SU-DHL-6 (cell line): ENCODE measurements around the gene FHOD3.

ENCODE experiments used
- H2AFZ ChIP-seq: fragments of 200-600 bp; sonication (generic); 2 replicates; pipeline ENCODE4 v1.6.1; 2014; ENCODE audit warnings: low read depth, mild to moderate bottlenecking, moderate library complexity, mixed read lengths, antibody characterized with exemption, low read length; ENCODE audit not compliant: severe bottlenecking
- H3F3A ChIP-seq: fragments of 200-600 bp; shearing (Covaris generic); 2 replicates; pipeline ENCODE4 v1.6.0; 2016; ENCODE audit warnings: antibody characterized with exemption, mild to moderate bottlenecking; ENCODE audit not compliant: insufficient read depth
- H3K27ac ChIP-seq: fragments of 200-600 bp; sonication (generic); 2 replicates; pipeline ENCODE4 v1.5.1; 2016; ENCODE audit warnings: low read depth, mild to moderate bottlenecking, low read length, moderate library complexity, mixed read lengths
- H3K27me3 ChIP-seq: fragments of 200-600 bp; sonication (generic), shearing (Covaris generic); 2 replicates; pipeline ENCODE4 v1.6.0; 2014; ENCODE audit warnings: mild to moderate bottlenecking, low read length
- H3K36me3 ChIP-seq: fragments of 200-600 bp; sonication (generic); 2 replicates; pipeline ENCODE4 v1.6.1; 2014; ENCODE audit warnings: mild to moderate bottlenecking, low read length, mixed read lengths
- H3K4me2 ChIP-seq: fragments of 300-600, 200-600 bp; shearing (Covaris generic), sonication (generic); 2 replicates; pipeline ENCODE4 v1.6.0; 2014; ENCODE audit warnings: low read length, low read depth, mild to moderate bottlenecking; ENCODE audit not compliant: poor library complexity, severe bottlenecking
- H3K4me3 ChIP-seq: fragments of 200-600 bp; sonication (generic); 2 replicates; pipeline ENCODE4 v1.5.1; 2014; ENCODE audit warnings: antibody characterized with exemption, low read length, mild to moderate bottlenecking, mixed read lengths; ENCODE audit not compliant: insufficient read depth, poor library complexity, severe bottlenecking
- H3K79me2 ChIP-seq: fragments of 200-600 bp; sonication (generic); 2 replicates; pipeline ENCODE4 v1.6.1; 2014; ENCODE audit warnings: mild to moderate bottlenecking, low read length, moderate library complexity; ENCODE audit not compliant: insufficient read depth
- H3K9ac ChIP-seq: fragments of 200-600 bp; sonication (generic); 2 replicates; pipeline ENCODE4 v1.7.0; 2014; ENCODE audit warnings: mild to moderate bottlenecking, low read length
- H3K9me2 ChIP-seq: fragments of 200-600 bp; sonication (generic); replicated peaks from 2 replicates; pipeline ENCODE4 v1.6.1; 2014; ENCODE audit warnings: low read length; ENCODE audit not compliant: insufficient read depth
- H3K9me3 ChIP-seq: fragments of 200-600 bp; sonication (generic); 2 replicates; pipeline ENCODE4 v1.6.1; 2014; ENCODE audit warnings: low read length, mixed read lengths; ENCODE audit not compliant: insufficient read depth
- H4K20me1 ChIP-seq: fragments of 200-600 bp; sonication (generic); 2 replicates; pipeline ENCODE4 v1.6.1; 2014; ENCODE audit warnings: low read depth, mild to moderate bottlenecking, antibody characterized with exemption, low read length, moderate library complexity, mixed read lengths
- EZH2phosphoT487 ChIP-seq: fragments of 200-600 bp; sonication (generic), shearing (Covaris generic); conservative IDR thresholded peaks from 2 replicates; pipeline ENCODE4 v1.6.1; 2018; ENCODE audit warnings: mild to moderate bottlenecking, antibody characterized with exemption, low read length, moderate library complexity, mixed read lengths
- TF ChIP-seq, protein P1 (sequence below): fragments of 200-600 bp; sonication (generic); IDR thresholded peaks from one replicate; pipeline ENCODE4 v1.5.1; 2017; ENCODE audit warnings: antibody characterized with exemption, mild to moderate bottlenecking, low read length, moderate library complexity; ENCODE audit not compliant: insufficient read depth, poor library complexity, severe bottlenecking

The FHOD3 gene

DNA sequence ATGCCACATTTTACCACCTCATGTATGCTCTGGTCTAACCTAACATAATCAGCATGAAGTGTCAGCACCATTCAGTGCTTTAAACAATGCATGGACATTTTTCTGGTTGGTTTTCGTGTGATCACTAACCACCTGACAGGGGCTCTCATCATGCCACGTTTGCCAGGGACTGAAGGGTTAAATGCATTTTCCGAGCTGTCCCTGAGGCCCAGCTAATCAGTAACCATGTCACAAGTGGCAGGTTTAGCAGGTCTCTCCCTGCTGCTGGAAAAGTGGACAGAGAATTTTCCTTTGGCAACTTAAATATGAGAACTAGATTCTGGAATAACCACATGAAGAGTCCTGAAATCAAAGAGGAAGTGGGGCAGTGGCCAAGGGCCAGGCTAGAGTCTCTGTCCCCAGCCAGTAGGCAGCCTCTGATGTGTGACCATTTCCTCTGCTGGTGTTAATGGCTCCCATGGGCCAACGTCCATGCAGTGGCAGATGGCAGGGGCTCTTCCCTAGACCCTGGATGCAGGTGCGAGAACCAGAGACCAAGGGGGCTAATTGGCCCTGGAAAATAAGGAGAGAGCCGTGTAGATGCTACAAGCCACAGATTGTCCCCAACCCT is 461.8 kb downstream of the FHOD3 start:
- Histone ChIP-seq H3K79me2 (no peaks in the 10 kb centered on the region), H2AFZ (no peak overlapping the region), H4K20me1 (no peaks in the 10 kb centered on the region), H3K27ac (no peak overlapping the region), H3K9ac (no peak overlapping the region), H3K36me3 (no peaks in the 10 kb centered on the region), H3F3A (no peaks in the 10 kb centered on the region), H3K4me2 (no peak overlapping the region), H3K4me3 (no peak overlapping the region), H3K27me3 (no peaks in the 10 kb centered on the region), H3K9me2 (no peaks in the 10 kb centered on the region), H3K9me3 (no peaks in the 10 kb centered on the region)
- no peak for TF ChIP-seq EZH2phosphoT487
- TF ChIP-seq, protein P1, sequence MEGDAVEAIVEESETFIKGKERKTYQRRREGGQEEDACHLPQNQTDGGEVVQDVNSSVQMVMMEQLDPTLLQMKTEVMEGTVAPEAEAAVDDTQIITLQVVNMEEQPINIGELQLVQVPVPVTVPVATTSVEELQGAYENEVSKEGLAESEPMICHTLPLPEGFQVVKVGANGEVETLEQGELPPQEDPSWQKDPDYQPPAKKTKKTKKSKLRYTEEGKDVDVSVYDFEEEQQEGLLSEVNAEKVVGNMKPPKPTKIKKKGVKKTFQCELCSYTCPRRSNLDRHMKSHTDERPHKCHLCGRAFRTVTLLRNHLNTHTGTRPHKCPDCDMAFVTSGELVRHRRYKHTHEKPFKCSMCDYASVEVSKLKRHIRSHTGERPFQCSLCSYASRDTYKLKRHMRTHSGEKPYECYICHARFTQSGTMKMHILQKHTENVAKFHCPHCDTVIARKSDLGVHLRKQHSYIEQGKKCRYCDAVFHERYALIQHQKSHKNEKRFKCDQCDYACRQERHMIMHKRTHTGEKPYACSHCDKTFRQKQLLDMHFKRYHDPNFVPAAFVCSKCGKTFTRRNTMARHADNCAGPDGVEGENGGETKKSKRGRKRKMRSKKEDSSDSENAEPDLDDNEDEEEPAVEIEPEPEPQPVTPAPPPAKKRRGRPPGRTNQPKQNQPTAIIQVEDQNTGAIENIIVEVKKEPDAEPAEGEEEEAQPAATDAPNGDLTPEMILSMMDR, result no peak

DNA sequence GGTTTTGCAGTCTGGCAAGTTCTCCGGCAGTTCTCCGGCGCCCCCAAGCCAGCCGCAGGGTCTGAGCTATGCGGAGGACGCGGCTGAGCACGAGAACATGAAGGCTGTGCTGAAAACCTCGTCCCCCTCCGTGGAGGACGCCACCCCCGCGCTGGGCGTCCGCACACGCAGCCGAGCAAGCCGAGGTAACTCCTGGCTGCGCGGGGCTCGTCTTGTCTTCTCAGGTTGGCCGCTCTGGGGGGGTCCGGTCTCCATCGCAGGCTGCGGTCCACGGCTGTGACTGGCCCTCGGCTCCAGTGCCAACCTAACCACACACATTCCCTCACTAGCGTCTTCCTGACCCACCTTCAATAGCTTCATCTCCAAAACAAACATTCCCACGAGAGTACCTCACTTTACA is 463.1 kb downstream of the FHOD3 start:
- H2AFZ ChIP-seq, result no peak overlapping the region
- H3K79me2 ChIP-seq, result no peaks in the 10 kb centered on the region
- H3K27me3 ChIP-seq, result no peaks in the 10 kb centered on the region

DNA sequence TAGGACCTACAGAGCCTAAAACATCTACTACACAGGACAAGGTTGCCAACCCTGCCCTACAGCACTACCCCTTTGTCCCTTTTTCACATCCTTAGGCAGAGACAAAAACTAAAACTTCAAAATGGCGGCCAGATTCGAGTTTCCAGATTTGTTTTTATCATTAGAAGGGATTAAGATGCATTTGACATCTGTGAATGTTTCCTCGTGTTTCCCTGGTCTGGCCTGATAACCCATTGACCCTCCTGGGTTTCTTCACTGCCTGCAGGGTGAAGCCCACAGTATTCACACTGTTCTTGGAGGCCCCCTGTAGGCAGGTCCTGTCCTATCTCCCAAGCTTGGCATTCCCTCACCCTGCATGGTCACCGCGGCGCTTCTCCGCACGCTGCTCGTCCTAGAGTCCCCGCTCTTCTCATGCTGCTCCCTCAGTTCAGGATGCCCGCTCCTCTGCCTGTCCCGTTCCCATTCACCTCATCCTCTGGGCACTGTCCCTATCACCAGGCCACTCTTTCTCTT is 463.7 kb downstream of the FHOD3 start:
- TF ChIP-seq EZH2phosphoT487, result no peak
- TF ChIP-seq, protein P1, result no peak

More for the DNA sequence above, 463.1 kb downstream of the FHOD3 start:
- H3K4me3 ChIP-seq, result no peak overlapping the region
- no peaks in the 10 kb centered on the region for H3K9me2 ChIP-seq
- H4K20me1 ChIP-seq, result no peaks in the 10 kb centered on the region
- no peaks in the 10 kb centered on the region for H3K9me3 ChIP-seq
- H3K36me3 ChIP-seq, result no peaks in the 10 kb centered on the region
- H3K9ac ChIP-seq, result no peak overlapping the region
- H3K4me2 ChIP-seq, result no peak overlapping the region
- H3F3A ChIP-seq, result no peaks in the 10 kb centered on the region
- TF ChIP-seq EZH2phosphoT487, result no peak
- TF ChIP-seq, protein P1, result no peak
- H3K27ac ChIP-seq, result no peak overlapping the region

More for the DNA sequence above, 463.7 kb downstream of the FHOD3 start:
- Histone ChIP-seq H3K9ac (no peak overlapping the region), H3K27ac (no peak overlapping the region), H3K36me3 (no peaks in the 10 kb centered on the region), H3K9me2 (no peaks in the 10 kb centered on the region), H3K27me3 (no peaks in the 10 kb centered on the region), H4K20me1 (no peaks in the 10 kb centered on the region), H3K9me3 (no peaks in the 10 kb centered on the region), H3K4me2 (no peak overlapping the region), H3K79me2 (no peaks in the 10 kb centered on the region), H3F3A (no peaks in the 10 kb centered on the region), H2AFZ (no peak overlapping the region), H3K4me3 (no peak overlapping the region)
